Skeletal muscle tissue (tissue), 4 donors: Measurements from ENCODE around the gene ATG2A. TPM values are rescaled to one million over a fixed set of nuclear protein-coding genes. Genes with fewer than 3 reads are reported as not detected.

Experiments used
- H3K27ac ChIP-seq: one replicate; pipeline ENCODE4 v1.7.0; 2013; ENCODE audit warnings: mild to moderate bottlenecking, low read depth, low read length, inconsistent platforms
- H3K27me3 ChIP-seq, 3 donors: one replicate each; pipeline ENCODE4 v1.7.0; 2013; ENCODE audit warnings: low read length in 3 of 3; ENCODE audit not compliant: control insufficient read depth in 3 of 3, insufficient read depth in 3 of 3
- H3K36me3 ChIP-seq, 3 donors: one replicate each; pipeline ENCODE4 v1.7.0; 2013; ENCODE audit warnings: low read length in 3 of 3; ENCODE audit not compliant: control insufficient read depth in 3 of 3, insufficient read depth in 3 of 3
- H3K4me1 ChIP-seq, 3 donors: one replicate each; pipeline ENCODE4 v1.7.0; 2013; ENCODE audit warnings: low read length in 3 of 3, mild to moderate bottlenecking in 3 of 3; ENCODE audit not compliant: control insufficient read depth in 3 of 3, insufficient read depth in 3 of 3
- H3K4me3 ChIP-seq, 3 donors: one replicate each; pipeline ENCODE4 v1.7.0; 2013; ENCODE audit warnings: low read length in 3 of 3
- H3K9ac ChIP-seq, 3 donors: one replicate each; pipeline ENCODE4 v1.7.0; 2013; ENCODE audit warnings: low read length in 3 of 3, mild to moderate bottlenecking in 3 of 3, moderate library complexity in 2 of 3, low read depth in 1 of 3
- H3K9me3 ChIP-seq, 3 donors: one replicate each; pipeline ENCODE4 v1.7.0; 2013; ENCODE audit warnings: low read length in 3 of 3; ENCODE audit not compliant: control insufficient read depth in 3 of 3
- total RNA-seq: library from RNA; depleted of rRNA; stranded (reverse); fragments of >200 nt; gene quantifications from one replicate; pipeline ENCODE4 v1.2.3, GENCODE V29; 2014
- donor health status: Osteomylitis.

ATG2A gene
- total RNA-seq, 1 donor from 2014 or later, result 3.1 TPM

- H3K4me1 ChIP-seq, result no peaks in the 10 kb centered on the region
- H3K9ac ChIP-seq, result no peak overlapping the region
- no peaks in the 10 kb centered on the region for H3K27me3 ChIP-seq
- no peaks in the 10 kb centered on the region for H3K9me3 ChIP-seq
- H3K4me3 ChIP-seq, result no peak overlapping the region
- H3K27ac ChIP-seq, result no peak overlapping the region
- H3K36me3 ChIP-seq, result peaks cover 43 to 49% (median 46%) of the 10 kb centered on the region in 3 donors
Observed at GRCh38 chr11:64934682-64935358, 17.8 kb upstream of the ATG2A start.

GRCh38 chr11:64933935-64934681 lies 17.1 kb upstream of the ATG2A start:
- Histone ChIP-seq H3K27ac (no peak overlapping the region), H3K4me3 (no peak overlapping the region), H3K9ac (no peak overlapping the region), H3K27me3 (no peaks in the 10 kb centered on the region), H3K36me3 (peaks cover 50 to 53% (median 51%) of the 10 kb centered on the region in 3 donors), H3K4me1 (no peaks in the 10 kb centered on the region), H3K9me3 (no peaks in the 10 kb centered on the region)

- Histone ChIP-seq H3K27ac (no peak overlapping the region), H3K36me3 (peaks cover 51 to 56% (median 53%) of the 10 kb centered on the region in 3 donors), H3K27me3 (no peaks in the 10 kb centered on the region), H3K9me3 (no peaks in the 10 kb centered on the region), H3K9ac (no peak overlapping the region), H3K4me3 (no peak overlapping the region), H3K4me1 (no peaks in the 10 kb centered on the region)
Observed at GRCh38 chr11:64933213-64933934, 16.4 kb upstream of the ATG2A start.

GRCh38 chr11:64932324-64932723 lies 15.3 kb upstream of the ATG2A start:
- H3K4me3 ChIP-seq, result no peak overlapping the region
- H3K9ac ChIP-seq, result no peak overlapping the region
- no peak overlapping the region for H3K27ac ChIP-seq
- H3K36me3 ChIP-seq, result peaks cover 59 to 63% (median 61%) of the 10 kb centered on the region in 3 donors
- H3K9me3 ChIP-seq, result no peaks in the 10 kb centered on the region
- H3K4me1 ChIP-seq, result no peaks in the 10 kb centered on the region
- no peaks in the 10 kb centered on the region for H3K27me3 ChIP-seq

GRCh38 chr11:64931290-64931689 lies 14.3 kb upstream of the ATG2A start:
- Histone ChIP-seq H3K27ac (no peak overlapping the region), H3K4me3 (no peak overlapping the region), H3K9ac (no peak overlapping the region), H3K36me3 (peaks cover 66 to 68% (median 67%) of the 10 kb centered on the region in 3 donors), H3K9me3 (no peaks in the 10 kb centered on the region), H3K4me1 (peaks cover 0 to 2% (median 1%) of the 10 kb centered on the region in 3 donors), H3K27me3 (no peaks in the 10 kb centered on the region)

- Histone ChIP-seq H3K36me3 (peaks cover 65 to 69% (median 68%) of the 10 kb centered on the region in 3 donors), H3K27me3 (no peaks in the 10 kb centered on the region), H3K4me3 (no peak overlapping the region), H3K9ac (no peak overlapping the region), H3K4me1 (peaks cover 8 to 10% (median 9%) of the 10 kb centered on the region in 3 donors), H3K9me3 (no peaks in the 10 kb centered on the region), H3K27ac (no peak overlapping the region)
Observed at GRCh38 chr11:64930340-64930739, 13.3 kb upstream of the ATG2A start.

- Histone ChIP-seq H3K36me3 (peaks cover 61 to 69% (median 68%) of the 10 kb centered on the region in 3 donors), H3K4me3 (no peak overlapping the region), H3K27me3 (no peaks in the 10 kb centered on the region), H3K9me3 (no peaks in the 10 kb centered on the region), H3K4me1 (peaks cover 12 to 15% (median 13%) of the 10 kb centered on the region in 3 donors), H3K9ac (no peak overlapping the region), H3K27ac (no peak overlapping the region)
Observed at GRCh38 chr11:64929625-64930024, 12.6 kb upstream of the ATG2A start.

GRCh38 chr11:64928957-64929356 lies 11.9 kb upstream of the ATG2A start:
- Histone ChIP-seq H3K9me3 (no peaks in the 10 kb centered on the region), H3K9ac (no peak overlapping the region), H3K36me3 (peaks cover 58 to 65% (median 64%) of the 10 kb centered on the region in 3 donors), H3K4me1 (peaks cover 13 to 15% (median 15%) of the 10 kb centered on the region in 3 donors), H3K4me3 (no peak overlapping the region), H3K27ac (no peak overlapping the region), H3K27me3 (no peaks in the 10 kb centered on the region)

GRCh38 chr11:64926689-64927088 lies 9.7 kb upstream of the ATG2A start:
- peaks cover 36 to 44% (median 41%) of the 10 kb centered on the region in 3 donors for H3K36me3 ChIP-seq
- H3K4me1 ChIP-seq, result peaks cover 23 to 27% (median 25%) of the 10 kb centered on the region in 3 donors
- H3K27ac ChIP-seq, result no peak overlapping the region
- H3K27me3 ChIP-seq, result no peaks in the 10 kb centered on the region
- H3K4me3 ChIP-seq, result no peak overlapping the region
- H3K9me3 ChIP-seq, result no peaks in the 10 kb centered on the region
- no peak overlapping the region for H3K9ac ChIP-seq
